ENCODE data around the gene LAMC3.

GRCh38 chr9:130987054-130987453 lies 21.9 kb upstream of the LAMC3 start:
- TF ChIP-seq SP1 (IDR thresholded peaks at IDR 0.05), result no peak
- no peak for TF ChIP-seq LEF1 (IDR thresholded peaks at IDR 0.05; ENCODE audit: borderline replicate concordance)

Measured in HEK293T (cell line).